Activated T-helper 1 cell treated with anti-CD3 and anti-CD28 coated beads, Interleukin-12 subunit alpha, Interleukin-12 subunit beta, Interleukin-2, Interleukin-4 antibody, amounts not matched to agents 30 ng/mL and 10 ng/mL and 1 ng/mL, durations not matched to agents 14 hours and 24 hours and 36 hours (primary cell): ENCODE measurements around the gene PCSK6. TPM values are rescaled to one million over a fixed set of nuclear protein-coding genes. Genes with fewer than 3 reads are reported as not detected.

Experiments
- DNase-seq: peaks from one replicate; pipeline ENCODE4 v3.0.0; 2021; ENCODE audit warnings: low spot score
- H3K27ac Mint-ChIP-seq: one replicate; pipeline ENCODE4 v1.8.0; 2021; ENCODE audit warnings: mild to moderate bottlenecking, mixed read lengths
- H3K27me3 Mint-ChIP-seq: one replicate; pipeline ENCODE4 v1.8.0; 2022; ENCODE audit warnings: mild to moderate bottlenecking, moderate library complexity, mixed read lengths; ENCODE audit not compliant: insufficient read depth
- H3K36me3 Mint-ChIP-seq: one replicate; pipeline ENCODE4 v1.8.0; 2021; ENCODE audit warnings: low read depth, mixed read lengths
- H3K4me1 Mint-ChIP-seq: one replicate; pipeline ENCODE4 v1.8.0; 2021; ENCODE audit warnings: low read depth, mixed read lengths
- H3K4me3 Mint-ChIP-seq: one replicate; pipeline ENCODE4 v1.8.0; 2021; ENCODE audit warnings: mild to moderate bottlenecking, moderate library complexity, mixed read lengths
- H3K9me3 Mint-ChIP-seq: one replicate; pipeline ENCODE4 v1.8.0; 2021; ENCODE audit warnings: mixed read lengths
- intact Hi-C: fragments of 100-400 bp; cut with micrococcal nuclease; formaldehyde crosslinking; loops from one replicate; pipeline ENCODE4 v1.15.1; 2024
- total RNA-seq: library from RNA; stranded (reverse); gene quantifications from 2 replicates; pipeline ENCODE4 v1.2.3, GENCODE V29; 2022

PCSK6 gene
- total RNA-seq, 1 donor from 2014 or later = 3.0 TPM

DNA sequence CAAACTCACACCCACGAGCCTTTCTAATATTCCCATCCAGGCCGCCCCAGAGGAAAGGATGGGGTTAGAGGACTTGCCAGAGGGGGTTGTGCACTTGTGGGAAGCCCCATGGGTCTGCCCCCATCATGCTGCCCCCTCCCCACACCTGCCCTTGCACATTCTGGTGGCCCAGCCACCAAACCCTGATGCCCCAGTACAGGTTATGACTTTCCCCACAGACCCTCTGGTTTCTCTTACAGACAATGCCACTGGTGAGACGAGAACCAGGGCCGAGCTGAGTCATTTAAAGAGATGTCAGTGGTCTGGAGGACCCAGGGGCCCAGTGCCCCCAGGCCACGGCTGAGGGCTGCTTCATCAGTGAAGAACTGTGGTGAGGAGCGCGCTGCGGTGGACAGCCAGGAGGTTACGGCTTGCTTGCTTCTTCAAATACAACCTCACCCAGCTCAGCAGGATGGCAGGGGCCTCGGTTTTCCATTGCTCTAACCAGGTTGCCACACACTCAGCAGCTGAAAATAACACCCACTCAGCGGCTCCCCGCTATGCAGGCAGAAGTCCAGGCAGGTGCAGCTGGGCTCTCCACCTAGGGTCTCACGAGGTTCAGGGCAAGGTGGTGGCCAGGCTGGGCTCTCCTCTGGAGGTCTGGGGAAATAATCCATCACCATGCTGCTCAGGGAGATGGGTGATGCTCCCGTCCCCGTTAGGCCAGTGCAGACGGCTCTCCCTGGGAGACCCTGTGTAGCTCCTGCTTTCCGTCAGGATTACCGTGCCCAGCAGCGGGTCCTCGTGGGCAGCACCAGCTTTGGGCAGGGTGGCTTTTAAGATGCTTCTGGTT, 180.7 kb downstream of the PCSK6 start:
- Mint-ChIP-seq H3K27ac (no peak overlapping the region), H3K36me3 (no peaks in the 10 kb centered on the region), H3K4me3 (no peak overlapping the region), H3K9me3 (no peaks in the 10 kb centered on the region), H3K4me1 (no peaks in the 10 kb centered on the region), H3K27me3 (no peaks in the 10 kb centered on the region)
- intact Hi-C loops = no loop called here
- no peak for DNase-seq

DNA sequence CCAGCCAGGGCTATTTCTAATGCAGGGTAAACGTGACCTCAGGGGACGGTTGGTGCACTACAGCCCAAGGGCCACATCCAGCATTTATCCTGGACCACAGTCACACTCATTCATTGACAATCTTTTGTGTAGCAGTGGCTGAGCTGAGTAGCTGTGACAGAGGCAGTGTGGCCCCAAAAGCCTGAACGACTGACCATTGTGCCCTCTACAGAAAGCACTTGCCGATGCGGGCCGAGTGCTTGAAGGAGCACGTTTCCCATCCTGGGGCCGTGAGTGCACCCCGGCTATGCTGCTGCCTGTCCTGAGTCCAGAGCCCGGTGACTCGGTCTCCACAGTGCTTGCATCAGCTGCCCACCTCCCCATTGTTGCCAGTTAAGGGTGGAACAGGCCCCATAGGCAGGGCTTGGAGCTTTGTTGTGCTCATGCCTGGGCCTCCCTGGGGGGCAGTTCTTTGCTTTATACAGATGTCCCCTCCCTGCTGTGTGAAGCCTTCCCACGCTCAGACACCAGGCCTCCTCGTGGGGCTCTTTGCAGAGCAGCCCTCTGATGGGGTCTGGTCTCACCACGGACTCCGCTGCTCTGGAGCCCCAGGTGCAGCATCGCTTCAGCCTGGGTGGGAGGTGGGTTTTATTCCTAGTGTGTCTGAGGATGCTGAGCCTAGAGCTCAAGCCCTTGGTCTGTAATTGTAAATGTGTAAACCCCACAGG, 181.5 kb downstream of the PCSK6 start:
- intact Hi-C loops = no loop called here
- DNase-seq = no peak
- no peak overlapping the region for H3K27ac Mint-ChIP-seq

GRCh38 chr15:101307048-101307896, 182.2 kb downstream of the PCSK6 start:
- Mint-ChIP-seq H3K36me3 (no peaks in the 10 kb centered on the region), H3K27ac (no peak overlapping the region), H3K4me1 (no peaks in the 10 kb centered on the region), H3K9me3 (no peaks in the 10 kb centered on the region), H3K27me3 (no peaks in the 10 kb centered on the region), H3K4me3 (no peak overlapping the region)
- DNase-seq = no peak
- intact Hi-C loops = no loop called here

More for the DNA sequence above, 181.5 kb downstream of the PCSK6 start:
- no peaks in the 10 kb centered on the region for H3K36me3 Mint-ChIP-seq
- no peak overlapping the region for H3K4me3 Mint-ChIP-seq
- H3K4me1 Mint-ChIP-seq = no peaks in the 10 kb centered on the region
- H3K27me3 Mint-ChIP-seq = no peaks in the 10 kb centered on the region
- no peaks in the 10 kb centered on the region for H3K9me3 Mint-ChIP-seq

DNA sequence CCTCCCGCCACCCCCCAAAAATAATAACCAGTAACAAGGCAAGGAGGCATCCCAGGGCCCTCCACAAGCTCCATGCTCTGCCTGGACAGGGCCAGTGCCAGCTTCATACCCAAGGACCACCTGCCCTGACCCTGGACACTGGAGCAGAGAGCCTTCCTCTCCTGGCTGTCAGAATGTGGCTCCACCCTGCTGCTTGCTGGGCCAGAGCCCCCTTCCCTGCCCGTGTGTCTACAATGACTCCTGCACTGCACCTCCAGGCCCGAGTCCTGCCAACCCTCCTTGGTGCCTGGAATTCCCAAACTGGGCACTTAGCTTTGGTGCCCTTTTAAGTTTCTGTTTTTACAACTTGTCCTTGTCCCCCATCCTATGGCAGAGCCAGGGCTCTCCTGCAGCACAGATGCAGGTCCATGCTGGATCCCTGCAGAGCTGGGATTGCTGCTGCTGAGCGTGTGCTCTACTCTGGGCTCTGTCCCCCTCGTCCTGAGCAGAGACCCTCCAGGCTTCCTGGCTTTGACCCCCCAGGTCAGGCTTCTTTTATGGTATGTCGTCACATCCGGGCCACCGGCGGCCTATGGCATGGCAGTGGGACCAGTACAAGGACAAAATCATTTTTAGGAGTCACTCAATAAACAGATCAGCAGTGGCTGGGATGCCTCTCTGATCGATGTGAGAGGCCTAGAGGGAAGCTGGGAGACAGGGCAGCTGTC, 183.0 kb downstream of the PCSK6 start:
- no peak overlapping the region for H3K4me3 Mint-ChIP-seq
- no peak overlapping the region for H3K27ac Mint-ChIP-seq
- no peaks in the 10 kb centered on the region for H3K36me3 Mint-ChIP-seq
- no peaks in the 10 kb centered on the region for H3K27me3 Mint-ChIP-seq
- intact Hi-C loops = no loop called here
- no peaks in the 10 kb centered on the region for H3K9me3 Mint-ChIP-seq
- H3K4me1 Mint-ChIP-seq = no peaks in the 10 kb centered on the region
- no peak for DNase-seq

GRCh38 chr15:101305820-101306255, 183.7 kb downstream of the PCSK6 start:
- no peaks in the 10 kb centered on the region for H3K9me3 Mint-ChIP-seq
- H3K27me3 Mint-ChIP-seq = no peaks in the 10 kb centered on the region
- no peaks in the 10 kb centered on the region for H3K36me3 Mint-ChIP-seq
- H3K4me3 Mint-ChIP-seq = no peak overlapping the region
- H3K27ac Mint-ChIP-seq = no peak overlapping the region
- no peak for DNase-seq
- intact Hi-C loops = no loop called here
- no peaks in the 10 kb centered on the region for H3K4me1 Mint-ChIP-seq

DNA sequence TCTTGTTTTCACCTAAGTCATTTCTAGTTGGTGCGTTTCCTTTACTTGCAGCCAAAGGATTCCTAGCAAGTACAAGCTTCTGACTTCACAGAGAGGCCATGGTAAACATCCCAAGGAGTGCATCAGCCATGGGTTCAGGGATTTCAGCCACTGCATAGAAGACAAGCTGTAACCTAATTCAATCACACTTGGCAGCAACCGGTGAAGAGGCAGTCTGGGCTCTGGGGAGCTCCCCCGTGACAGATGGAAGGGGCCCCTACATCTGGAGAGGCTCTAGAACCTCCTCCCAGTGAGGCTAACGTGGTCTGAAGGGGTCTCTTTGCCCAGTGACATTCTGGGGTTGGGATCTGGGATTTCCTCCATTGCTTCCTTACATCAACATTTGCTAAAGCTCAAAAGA, 186.1 kb downstream of the PCSK6 start:
- intact Hi-C loops = no loop called here
- no peak for DNase-seq
- Mint-ChIP-seq H3K27ac (no peak overlapping the region), H3K9me3 (no peaks in the 10 kb centered on the region), H3K27me3 (no peaks in the 10 kb centered on the region), H3K36me3 (no peaks in the 10 kb centered on the region), H3K4me1 (no peaks in the 10 kb centered on the region), H3K4me3 (no peak overlapping the region)

DNA sequence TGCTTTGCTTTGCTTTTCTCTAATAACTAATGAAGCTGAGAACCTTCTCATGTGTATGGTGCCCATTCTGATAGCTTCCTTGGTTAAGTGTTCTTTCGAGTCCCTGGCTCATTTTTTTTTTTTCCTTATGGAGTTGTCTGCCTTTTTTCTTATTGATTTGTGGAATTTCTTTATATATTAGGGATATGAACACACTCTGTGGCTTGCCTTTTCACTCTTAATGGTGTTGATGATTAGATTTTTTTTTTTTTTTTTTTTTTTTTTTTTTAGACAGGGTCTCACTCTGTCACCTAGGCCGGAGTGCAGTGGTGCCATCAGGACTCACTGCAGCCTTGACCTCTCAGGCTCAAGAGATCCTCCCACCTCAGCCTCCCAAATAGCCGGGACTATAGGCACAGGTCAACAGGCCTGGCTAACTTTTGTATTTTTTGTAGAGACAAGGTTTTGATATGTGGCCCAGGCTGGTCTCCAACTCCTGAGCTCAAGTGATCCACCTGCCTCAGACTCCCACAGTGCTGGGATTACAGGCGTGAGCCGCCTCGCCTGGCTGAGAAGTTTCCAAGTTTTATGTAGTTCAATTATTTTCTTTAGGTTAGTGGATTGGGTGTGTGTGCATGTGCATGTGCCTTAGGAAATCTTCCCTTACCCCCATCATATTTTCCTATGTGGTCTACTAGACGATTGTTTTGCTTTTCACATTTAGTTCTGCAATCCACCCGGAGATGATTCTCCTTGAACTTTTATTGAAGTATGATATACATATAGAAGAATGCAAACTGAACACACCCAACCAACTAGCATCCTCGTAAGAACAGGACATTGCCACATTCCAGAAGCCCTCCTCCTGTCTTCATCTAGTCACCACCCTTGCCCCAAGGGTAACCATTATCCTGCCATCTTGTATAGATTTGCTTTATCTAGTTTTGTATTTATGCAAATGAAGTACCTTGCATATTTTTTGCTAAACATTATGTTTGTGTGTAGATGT, 192.8 kb downstream of the PCSK6 start:
- Mint-ChIP-seq H3K4me3 (peak overlapping the region; percentile 100), H3K4me1 (peaks cover 35% of the 10 kb centered on the region), H3K9me3 (no peaks in the 10 kb centered on the region), H3K27me3 (peaks cover 2% of the 10 kb centered on the region), H3K36me3 (peaks cover 23% of the 10 kb centered on the region), H3K27ac (peak overlapping the region; percentile 74)
- no peak for DNase-seq
- intact Hi-C loops = no loop called here

DNA sequence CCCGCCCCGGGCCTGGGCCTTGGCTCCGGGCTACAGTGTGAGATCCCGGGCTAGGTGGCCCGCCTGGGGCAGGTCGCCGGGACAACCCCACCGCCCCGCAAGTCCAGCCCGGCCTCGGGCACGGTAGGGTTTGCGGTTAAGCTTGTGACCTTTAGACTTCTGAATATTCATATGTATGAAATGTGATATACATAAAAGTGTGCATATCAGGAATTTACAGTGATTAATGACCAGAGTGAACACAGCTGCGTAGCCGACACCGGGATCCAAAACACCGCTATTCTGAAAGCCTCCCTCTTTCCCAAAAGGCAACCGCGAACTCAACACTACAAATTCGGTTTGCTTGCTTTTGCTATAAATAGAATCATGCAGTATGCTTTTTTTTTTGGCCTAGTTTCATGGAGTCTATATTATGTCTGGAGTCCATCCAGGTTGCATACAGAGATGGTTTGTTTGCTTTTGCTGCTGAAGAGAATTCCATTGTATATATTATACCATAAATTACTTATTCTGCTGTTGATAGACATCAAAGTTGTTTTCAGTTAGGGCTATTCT, 193.8 kb downstream of the PCSK6 start:
- no peaks in the 10 kb centered on the region for H3K9me3 Mint-ChIP-seq
- intact Hi-C loops = loop anchor here (1.0 to 2.0 kb wide), 4 partner anchors 25 to 693 kb away; partner anchors contain the start of genes ASB7, CHSY1, LINS1 and TM2D3
- peaks cover 26% of the 10 kb centered on the region for H3K36me3 Mint-ChIP-seq
- peaks cover 39% of the 10 kb centered on the region for H3K4me1 Mint-ChIP-seq
- H3K27me3 Mint-ChIP-seq = peaks cover 2% of the 10 kb centered on the region
- DNase-seq = no peak
- peak overlapping the region; percentile 74 for H3K27ac Mint-ChIP-seq
- peak overlapping the region; percentile 100 for H3K4me3 Mint-ChIP-seq

DNA sequence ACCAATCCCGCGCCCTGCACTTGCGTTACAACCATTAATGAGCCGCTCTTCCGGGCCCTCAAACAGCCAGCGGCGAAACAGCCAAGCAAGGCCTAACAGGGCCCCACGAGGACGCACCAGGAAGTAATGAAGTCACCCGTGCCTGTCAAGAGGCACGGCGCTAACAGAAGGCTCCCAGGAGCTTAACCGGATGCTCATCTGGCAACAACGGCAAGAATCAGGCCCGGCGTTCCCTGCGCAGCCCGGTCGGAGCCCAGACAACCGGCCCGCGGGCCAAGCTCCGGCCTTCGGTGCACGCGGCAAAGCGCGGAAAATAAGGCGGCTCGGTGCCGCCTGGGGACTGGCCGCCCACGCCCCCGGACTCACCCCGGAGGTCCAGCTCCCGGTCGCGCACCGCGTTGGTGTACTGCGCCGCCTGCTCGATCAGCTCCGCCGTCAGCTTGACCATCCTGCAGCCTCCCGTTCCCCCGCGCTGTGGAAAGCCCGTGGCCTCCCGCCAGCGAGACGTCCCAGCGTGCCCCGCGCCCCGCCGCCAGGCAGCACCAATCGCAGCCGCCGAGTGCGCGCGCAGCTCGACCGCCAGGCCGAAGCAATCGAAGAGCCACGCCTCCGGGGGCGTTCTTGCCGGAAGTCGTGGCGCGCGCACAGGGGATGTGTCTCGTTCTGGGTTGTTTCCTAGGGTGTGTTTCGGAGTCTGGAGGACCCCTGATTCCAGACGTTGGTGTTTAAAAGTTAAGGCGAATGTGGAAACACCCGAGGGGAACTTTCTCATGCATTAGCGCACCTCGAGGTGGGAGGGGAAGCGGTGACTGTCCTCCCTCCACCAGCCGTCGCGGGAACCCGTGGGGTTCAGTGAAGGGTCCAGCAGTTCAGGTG, 194.5 kb downstream of the PCSK6 start, which contains the start of gene SNRPA1:
SNRPA1 (minus strand) TSS at position 518 of the 876 bp plus-strand sequence; CDS start at position 448, 70 bp downstream.
- H3K36me3 Mint-ChIP-seq = peaks cover 32% of the 10 kb centered on the region
- intact Hi-C loops = loop anchor here (1.0 to 2.0 kb wide), 8 partner anchors 9 to 692 kb away; partner anchors contain the start of genes ASB7, CHSY1, LINS1 and SELENOS

GRCh38 chr15:101293122-101293521, 196.4 kb downstream of the PCSK6 start:
- Mint-ChIP-seq H3K4me1 (peaks cover 56% of the 10 kb centered on the region), H3K4me3 (peak overlapping the region; percentile 100), H3K27me3 (peaks cover 2% of the 10 kb centered on the region), H3K27ac (peak overlapping the region; percentile 100), H3K9me3 (no peaks in the 10 kb centered on the region), H3K36me3 (peaks cover 45% of the 10 kb centered on the region)
- intact Hi-C loops = no loop called here
- no peak for DNase-seq

More for the DNA sequence above, 194.5 kb downstream of the PCSK6 start, which contains the start of gene SNRPA1:
- peaks cover 2% of the 10 kb centered on the region for H3K27me3 Mint-ChIP-seq
- DNase-seq = peak; percentile 97
- H3K27ac Mint-ChIP-seq = peak within 1 kb of the TSS; percentile 100
- no peaks in the 10 kb centered on the region for H3K9me3 Mint-ChIP-seq
- H3K4me3 Mint-ChIP-seq = peak within 1 kb of the TSS; percentile 100
- H3K4me1 Mint-ChIP-seq = peaks cover 45% of the 10 kb centered on the region
